KMS-11 (cell line): ENCODE measurements around the gene CKMT2.

Experiments
- H2AFZ ChIP-seq: fragments of 200-600 bp; sonication (generic); 2 replicates; pipeline ENCODE4 v1.6.1; 2016; ENCODE audit warnings: antibody characterized with exemption, mixed run types, low read depth
- H3K27ac ChIP-seq: fragments of 200-600 bp; sonication (generic); 2 replicates; pipeline ENCODE4 v1.6.1; 2016; ENCODE audit warnings: mild to moderate bottlenecking, mixed run types
- H3K27me3 ChIP-seq: fragments of 200-600 bp; sonication (generic); 2 replicates; pipeline ENCODE4 v1.6.1; 2017; ENCODE audit warnings: mild to moderate bottlenecking, low read depth, mixed run types, moderate library complexity; ENCODE audit not compliant: insufficient read depth
- H3K36me3 ChIP-seq: fragments of 200-600 bp; sonication (generic); 2 replicates; pipeline ENCODE4 v1.6.1; 2017; ENCODE audit warnings: mild to moderate bottlenecking, mixed run types; ENCODE audit not compliant: insufficient read depth
- H3K4me1 ChIP-seq: fragments of 200-600 bp; sonication (generic); 2 replicates; pipeline ENCODE4 v1.6.1; 2016; ENCODE audit warnings: mild to moderate bottlenecking, low read depth, mixed run types; ENCODE audit not compliant: poor library complexity, severe bottlenecking
- H3K4me2 ChIP-seq: fragments of 200-600 bp; sonication (generic); 2 replicates; pipeline ENCODE4 v1.7.0; 2016; ENCODE audit warnings: mild to moderate bottlenecking, mixed run types
- H3K4me3 ChIP-seq: fragments of 200-600 bp; sonication (generic); IDR thresholded peaks from 2 replicates; pipeline ENCODE4 v1.6.1; 2017; ENCODE audit warnings: low read depth, low read length, mixed read lengths; ENCODE audit not compliant: insufficient read depth
- H3K79me2 ChIP-seq: fragments of 200-600 bp; sonication (generic); 2 replicates; pipeline ENCODE4 v1.6.1; 2016; ENCODE audit warnings: low read depth, mixed run types; ENCODE audit not compliant: insufficient read depth
- H3K9ac ChIP-seq: fragments of 200-600 bp; sonication (generic); 2 replicates; pipeline ENCODE4 v1.6.1; 2016; ENCODE audit warnings: mild to moderate bottlenecking, mixed run types
- H4K20me1 ChIP-seq: fragments of 200-600 bp; sonication (generic); 2 replicates; pipeline ENCODE4 v1.6.1; 2016; ENCODE audit warnings: mild to moderate bottlenecking, mixed run types; ENCODE audit not compliant: insufficient read depth
- CTCF ChIP-seq: fragments of 200-600 bp; sonication (generic); conservative IDR thresholded peaks from 2 replicates; pipeline ENCODE4 v1.6.1; 2017; ENCODE audit warnings: low read depth, mild to moderate bottlenecking, antibody characterized with exemption, low read length, moderate library complexity, mixed read lengths

The CKMT2 gene

GRCh38 chr5:81188962-81189361, 44.2 kb upstream of the CKMT2 start:
- TF ChIP-seq CTCF: no peak
- Histone ChIP-seq H3K4me1 (no peaks in the 10 kb centered on the region), H3K4me2 (no peak overlapping the region), H2AFZ (no peak overlapping the region; the same call in 1 of the 2 replicates), H3K9ac (no peak overlapping the region), H3K27me3 (no peaks in the 10 kb centered on the region), H3K4me3 (no peak overlapping the region), H3K36me3 (no peaks in the 10 kb centered on the region), H3K27ac (no peak overlapping the region), H4K20me1 (no peaks in the 10 kb centered on the region), H3K79me2 (no peaks in the 10 kb centered on the region)

GRCh38 chr5:81189875-81190498, 43.1 kb upstream of the CKMT2 start:
- H3K4me1 ChIP-seq: no peaks in the 10 kb centered on the region
- H3K4me2 ChIP-seq: no peak overlapping the region
- H3K4me3 ChIP-seq: no peak overlapping the region
- no peaks in the 10 kb centered on the region for H3K27me3 ChIP-seq
- TF ChIP-seq CTCF: no peak
- no peak overlapping the region for H2AFZ ChIP-seq
- no peak overlapping the region for H3K9ac ChIP-seq
- no peaks in the 10 kb centered on the region for H3K79me2 ChIP-seq
- no peaks in the 10 kb centered on the region for H3K36me3 ChIP-seq
- H3K27ac ChIP-seq: no peak overlapping the region
- no peaks in the 10 kb centered on the region for H4K20me1 ChIP-seq

- Histone ChIP-seq H3K27ac (no peak overlapping the region), H3K4me1 (no peaks in the 10 kb centered on the region), H3K36me3 (no peaks in the 10 kb centered on the region), H3K4me3 (no peak overlapping the region), H3K27me3 (no peaks in the 10 kb centered on the region), H3K4me2 (no peak overlapping the region), H4K20me1 (no peaks in the 10 kb centered on the region), H3K9ac (no peak overlapping the region), H3K79me2 (no peaks in the 10 kb centered on the region), H2AFZ (no peak overlapping the region)
- TF ChIP-seq CTCF: no peak
Measured at GRCh38 chr5:81191726-81192372, 41.3 kb upstream of the CKMT2 start.

- Histone ChIP-seq H3K4me1 (no peaks in the 10 kb centered on the region), H4K20me1 (no peaks in the 10 kb centered on the region), H3K36me3 (no peaks in the 10 kb centered on the region), H3K79me2 (no peaks in the 10 kb centered on the region), H3K27ac (no peak overlapping the region), H3K4me2 (no peak overlapping the region), H3K9ac (no peak overlapping the region), H2AFZ (no peak overlapping the region), H3K4me3 (no peak overlapping the region), H3K27me3 (no peaks in the 10 kb centered on the region)
- no peak for TF ChIP-seq CTCF
Measured at GRCh38 chr5:81192373-81192750, 40.8 kb upstream of the CKMT2 start.
